Bronchial epithelial cell (primary cell): ENCODE results near the gene KLK1. TPM values are rescaled to one million over a fixed set of nuclear protein-coding genes. Genes with fewer than 3 reads are reported as not detected.

Experiments
- DNase-seq: peaks from one replicate; pipeline ENCODE4 v3.0.0-alpha.2; 2010; ENCODE audit warnings: low read depth
- FAIRE-seq: peaks from 2 replicates; lab custom pipeline; 2011; peaks lifted over from hg19 to GRCh38; lab: Jason Lieb, UNC
- H3K27me3 ChIP-seq: 2 replicates; pipeline ENCODE4 v1.5.1; 2011; ENCODE audit warnings: low read length; ENCODE audit not compliant: control insufficient read depth, insufficient read depth
- H3K36me3 ChIP-seq: 2 replicates; pipeline ENCODE4 v1.5.1; 2011; ENCODE audit warnings: low read length; ENCODE audit not compliant: control insufficient read depth, insufficient read depth
- H3K4me3 ChIP-seq: 2 replicates; pipeline ENCODE4 v1.5.1; 2011; ENCODE audit warnings: mild to moderate bottlenecking, low read depth, low read length, control low read depth
- CTCF ChIP-seq: IDR thresholded peaks from 2 replicates; pipeline ENCODE4 v1.5.1; 2011; ENCODE audit warnings: mild to moderate bottlenecking, moderate library complexity, low read length, control low read depth, inconsistent platforms; ENCODE audit not compliant: insufficient read depth, severe bottlenecking
- total RNA-seq: library from RNA; depleted of rRNA; stranded (reverse); fragments of >200 nt; gene quantifications from 2 replicates; pipeline ENCODE4 v1.2.1, GENCODE V29; 2014

KLK1 gene
- total RNA-seq, 1 donor from 2014 or later = not detected

- DNase-seq (peak; percentile 13), FAIRE-seq (no peak)
- TF ChIP-seq CTCF = no peak
- H3K27me3 ChIP-seq = no peaks in the 10 kb centered on the region
- peak overlapping the region; percentile 63 for H3K4me3 ChIP-seq
- no peaks in the 10 kb centered on the region for H3K36me3 ChIP-seq
Observed at GRCh38 chr19:50835103-50835784, 11.7 kb upstream of the KLK1 start.

GRCh38 chr19:50833802-50834167 lies 10.2 kb upstream of the KLK1 start:
- no peaks in the 10 kb centered on the region for H3K36me3 ChIP-seq
- FAIRE-seq = no peak

GRCh38 chr19:50833117-50833801 lies 9.7 kb upstream of the KLK1 start, which contains the start of gene KLK15:
KLK15 (minus strand) TSS chr19:50833574; CDS start chr19:50831492, 2,082 bp downstream.
- DNase-seq = no peak
- Histone ChIP-seq H3K27me3 (no peaks in the 10 kb centered on the region), H3K4me3 (no peak within 1 kb of the TSS), H3K36me3 (no peaks in the 10 kb centered on the region)
- TF ChIP-seq CTCF = no peak
- no peak for FAIRE-seq

More at GRCh38 chr19:50833802-50834167, 10.2 kb upstream of the KLK1 start:
- Histone ChIP-seq H3K27me3 (no peaks in the 10 kb centered on the region), H3K4me3 (no peak overlapping the region)
- no peak for TF ChIP-seq CTCF
- no peak for DNase-seq

- TF ChIP-seq CTCF = no peak
- no peak for FAIRE-seq
- DNase-seq = no peak
- Histone ChIP-seq H3K36me3 (no peaks in the 10 kb centered on the region), H3K27me3 (no peaks in the 10 kb centered on the region), H3K4me3 (no peak overlapping the region)
Observed at GRCh38 chr19:50832666-50833065, 9.1 kb upstream of the KLK1 start.

- FAIRE-seq (no peak), DNase-seq (no peak)
- H3K27me3 ChIP-seq = no peaks in the 10 kb centered on the region
- H3K4me3 ChIP-seq = no peak overlapping the region
- no peak for TF ChIP-seq CTCF
- H3K36me3 ChIP-seq = no peaks in the 10 kb centered on the region
Observed at GRCh38 chr19:50831026-50831396, 7.4 kb upstream of the KLK1 start.
